ENCODE measurements around the gene PRR12.
A peak's percentile ranks its signal among the peaks of the same experiment; 100 is the strongest.

The PRR12 gene

DNA sequence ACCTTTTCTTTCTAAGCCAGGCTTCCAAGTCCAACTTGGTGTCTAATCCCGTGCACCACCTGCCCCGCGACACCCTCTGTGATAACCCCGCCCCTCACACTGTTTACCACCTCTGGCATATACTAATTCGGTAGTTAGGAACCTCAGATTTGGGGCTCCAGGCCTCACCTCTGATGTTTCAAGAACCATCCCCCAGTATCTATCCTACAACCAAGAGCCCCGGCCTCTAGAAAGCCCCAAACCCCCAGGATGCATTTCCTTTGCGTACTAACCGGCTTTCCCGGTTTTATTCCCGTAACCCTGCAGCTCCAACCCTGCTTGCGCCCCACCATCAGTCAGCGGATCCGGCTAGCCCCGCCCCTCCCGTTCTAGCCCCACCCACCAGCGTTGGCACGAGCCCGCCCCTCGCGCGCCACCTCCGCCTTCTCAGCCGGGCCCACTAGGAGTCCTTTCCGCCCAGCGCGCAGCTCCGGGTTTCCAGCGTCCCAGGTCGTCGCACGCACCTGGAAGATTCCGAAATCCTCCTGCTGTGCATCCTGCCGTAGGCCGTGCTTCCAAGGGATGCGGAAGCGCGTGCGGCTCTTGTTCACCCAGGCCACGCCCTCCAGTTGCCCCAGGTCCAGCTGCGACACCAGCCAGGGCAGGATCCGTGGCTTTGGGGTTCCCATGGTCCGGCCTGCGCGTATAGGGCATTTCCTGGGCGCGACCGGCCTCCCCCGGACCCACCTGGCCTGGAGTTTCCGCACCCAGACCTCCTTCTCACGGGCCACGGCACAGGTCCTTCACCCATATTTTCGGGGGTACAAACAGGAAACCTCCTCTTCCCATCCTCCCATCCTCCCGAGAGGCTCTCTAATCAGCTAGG lies 73.4 kb downstream of the PRR12 start:
- peak overlapping the region; percentile 86 for H3K4me3 ChIP-seq (ENCODE audit: low read depth, low read length)

DNA sequence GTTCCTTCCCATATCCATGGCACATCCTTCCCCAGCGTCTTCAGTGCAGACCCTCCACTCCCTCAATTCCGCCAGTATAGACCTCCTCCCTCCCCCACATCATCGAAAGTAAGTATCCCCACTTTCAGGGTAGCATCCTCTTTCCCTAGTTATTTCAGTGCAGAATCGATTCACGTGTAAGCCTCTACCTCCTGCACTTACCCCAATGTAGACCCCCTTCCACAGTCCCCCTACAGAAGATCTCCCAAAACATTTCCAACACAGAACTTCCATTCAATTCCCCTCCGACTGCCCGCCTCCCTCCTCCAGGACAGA lies 74.0 kb downstream of the PRR12 start:
- peak overlapping the region; percentile 86 for H3K4me3 ChIP-seq (ENCODE audit: low read depth, low read length)

DNA sequence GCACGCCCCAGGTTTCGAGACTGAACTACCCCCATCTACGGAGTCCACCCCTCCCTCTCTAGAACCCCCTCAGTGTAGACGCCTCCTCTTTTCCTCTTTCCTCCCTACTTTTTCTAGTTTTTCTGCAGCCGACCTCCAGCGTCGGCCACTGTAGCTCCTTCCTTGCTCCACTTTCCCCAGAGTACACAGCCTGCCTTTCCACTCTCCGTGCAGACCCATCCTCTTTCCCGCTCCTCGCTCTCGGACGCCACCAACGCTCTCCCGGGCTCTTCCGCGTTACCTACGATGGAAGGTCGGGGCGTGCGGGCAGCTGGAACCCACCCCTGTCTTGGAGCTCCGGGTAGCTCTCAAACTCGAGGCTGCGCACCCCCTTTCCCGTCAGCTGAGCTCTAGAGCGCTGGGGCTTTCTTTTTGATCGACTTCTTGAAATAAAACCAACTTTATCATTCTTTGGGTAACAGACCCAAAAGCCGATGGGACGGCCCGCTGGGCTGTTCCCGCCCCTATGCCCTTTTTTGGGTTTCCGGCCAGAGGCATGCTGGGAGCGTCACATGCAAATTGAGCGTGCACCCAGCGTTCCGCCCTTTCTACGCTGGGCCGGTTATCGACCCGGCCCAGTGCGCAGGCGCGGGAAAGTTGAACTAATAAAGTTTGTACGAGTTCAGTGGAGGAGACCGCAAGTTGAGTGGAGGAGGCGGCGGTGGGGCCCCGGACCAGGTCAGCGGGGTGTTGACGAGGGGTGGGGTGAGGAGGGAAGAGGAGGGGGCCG lies 74.6 kb downstream of the PRR12 start, which contains the start of the genes BCL2L12 and IRF3:
Gene BCL2L12 (plus strand): TSS at position 583 of the 769 bp plus-strand sequence. CDS start 760 bp downstream, outside the sequence.
Gene IRF3 (minus strand): TSS at position 507 of the 769 bp plus-strand sequence. CDS start 1,019 bp downstream, outside the sequence.
- peak within 1 kb of the TSS; percentile 86 for H3K4me3 ChIP-seq (ENCODE audit: low read depth, low read length)

DNA sequence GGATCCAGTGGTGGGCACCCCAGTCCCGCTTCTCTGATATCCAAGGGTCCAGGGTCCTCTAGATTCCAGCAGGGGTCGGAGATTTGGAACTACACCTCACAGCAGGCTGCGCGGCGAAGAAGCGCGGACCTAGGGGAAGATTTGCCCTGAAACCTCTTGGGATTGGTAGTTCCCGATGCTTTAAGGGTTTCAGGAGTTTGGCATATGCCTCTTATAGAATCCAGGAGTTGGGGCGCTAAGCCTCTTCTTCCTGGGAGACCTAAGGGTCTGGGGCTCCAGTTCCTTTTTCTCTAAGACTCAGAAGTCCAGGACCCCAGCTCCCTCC lies 75.1 kb downstream of the PRR12 start:
- peak overlapping the region; percentile 86 for H3K4me3 ChIP-seq (ENCODE audit: low read depth, low read length)

DNA sequence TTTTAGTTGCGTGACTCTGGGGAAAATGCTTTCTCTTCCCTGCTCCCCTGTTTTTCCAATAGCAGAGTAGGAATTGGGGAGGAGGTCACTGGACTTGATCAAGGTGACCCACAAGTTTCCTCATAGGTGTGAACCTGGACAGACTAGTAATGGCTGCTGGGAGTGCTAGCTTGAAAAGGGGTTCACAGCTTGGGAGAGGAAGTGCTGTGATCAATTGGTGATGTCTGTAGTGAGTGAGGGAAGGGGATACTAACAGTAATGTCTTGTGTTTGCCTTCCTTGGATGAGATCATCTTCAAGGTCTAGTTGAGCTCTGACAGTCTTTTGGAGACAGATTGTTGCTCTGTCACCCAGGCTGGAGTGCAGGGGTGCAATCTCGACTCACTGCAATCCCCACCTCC lies 76.5 kb downstream of the PRR12 start:
- H3K4me3 ChIP-seq (ENCODE audit: low read depth, low read length), result no peak overlapping the region

DNA sequence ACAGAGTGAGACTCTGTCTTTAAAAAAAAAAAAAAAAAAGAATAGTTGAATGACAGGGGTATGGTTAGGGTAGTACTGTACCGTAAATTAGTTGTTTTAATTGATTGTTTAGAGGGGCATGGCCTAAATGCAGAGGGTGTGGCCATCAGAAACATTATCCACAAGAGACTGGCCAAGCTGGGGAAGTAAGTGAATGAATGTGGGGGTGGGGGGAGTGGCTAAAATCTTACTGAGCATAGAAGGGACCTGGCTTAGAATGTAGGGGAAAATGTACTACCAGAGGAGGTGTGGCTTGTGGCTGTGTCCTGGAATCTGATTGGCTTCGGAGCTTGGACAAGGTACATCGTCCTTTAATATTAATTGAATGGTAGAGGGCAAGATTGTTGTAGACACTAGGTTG lies 78.5 kb downstream of the PRR12 start:
- no peak overlapping the region for H3K4me3 ChIP-seq (ENCODE audit: low read depth, low read length)

DNA sequence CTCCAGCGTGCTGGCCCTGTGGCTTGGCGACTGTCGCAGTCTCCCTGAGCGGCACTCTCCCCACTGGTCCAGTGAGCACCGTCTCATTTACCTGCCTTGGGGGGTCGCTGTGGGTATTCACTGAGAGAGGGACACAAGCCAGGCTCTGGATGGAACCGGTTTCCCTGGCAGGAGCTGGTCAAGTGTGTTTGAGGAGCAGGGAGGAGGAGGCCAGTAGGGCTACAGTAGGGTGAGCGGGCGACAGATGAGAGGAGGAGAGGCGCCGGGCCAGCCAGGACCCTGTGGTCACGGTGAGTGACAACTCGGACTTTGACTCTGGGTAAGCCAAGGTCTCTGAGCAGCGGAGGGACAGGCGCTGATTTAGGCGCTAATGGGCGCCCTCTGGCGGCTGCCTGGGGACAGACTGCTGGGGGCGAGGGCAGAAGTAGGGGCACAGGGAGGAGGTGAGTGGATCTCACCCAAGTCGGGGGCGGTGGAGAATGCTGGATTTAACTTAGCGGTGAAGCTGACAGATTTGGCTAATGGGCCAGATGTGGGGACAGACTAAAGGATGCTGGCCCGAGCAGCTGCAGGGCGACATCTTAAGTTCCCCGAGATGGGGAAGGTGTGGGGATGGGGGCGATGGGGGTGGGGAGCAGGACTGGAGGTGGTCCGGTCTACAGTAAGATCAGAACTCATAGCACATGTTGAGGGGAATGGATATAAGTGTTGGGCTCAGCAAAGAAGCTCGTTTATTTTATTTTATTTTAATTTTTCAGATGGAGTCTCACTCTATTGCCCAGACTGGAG lies 81.3 kb downstream of the PRR12 start:
- H3K4me3 ChIP-seq (ENCODE audit: low read depth, low read length), result no peak overlapping the region

All from iPS-11a (cell line).